Epithelial cell of prostate (primary cell): ENCODE measurements around the gene MPPE1.

Experiments used
- DNase-seq: peaks from one replicate; pipeline ENCODE4 v3.0.0-alpha.2; 2011; ENCODE audit warnings: low read depth, low spot score
- H3K27ac ChIP-seq: fragments of 450-650 bp; 2 replicates; pipeline ENCODE4 v1.5.1; 2017; ENCODE audit warnings: mild to moderate bottlenecking

MPPE1 gene

GRCh38 chr18:11886577-11887110 is 21.5 kb downstream of the MPPE1 start:
- no peak for DNase-seq
- no peak overlapping the region for H3K27ac ChIP-seq

GRCh38 chr18:11885278-11885947 is 22.7 kb downstream of the MPPE1 start:
- no peak for DNase-seq
- no peak overlapping the region for H3K27ac ChIP-seq

GRCh38 chr18:11884396-11885030 is 23.6 kb downstream of the MPPE1 start:
- no peak overlapping the region for H3K27ac ChIP-seq
- no peak for DNase-seq

GRCh38 chr18:11883153-11883552 is 25.0 kb downstream of the MPPE1 start:
- H3K27ac ChIP-seq, result no peak overlapping the region
- DNase-seq, result no peak

- DNase-seq, result no peak
- H3K27ac ChIP-seq, result no peak overlapping the region
These were observed 25.5 kb downstream of the MPPE1 start for GRCh38 chr18:11882636-11883035.

- no peak overlapping the region for H3K27ac ChIP-seq
- no peak for DNase-seq
These were observed 27.4 kb downstream of the MPPE1 start for GRCh38 chr18:11880586-11881304.

- no peak overlapping the region for H3K27ac ChIP-seq
- no peak for DNase-seq
These were observed 30.5 kb downstream of the MPPE1 start for GRCh38 chr18:11877497-11878135.

- no peak for DNase-seq
- no peak overlapping the region for H3K27ac ChIP-seq
These were observed 33.4 kb downstream of the MPPE1 start for GRCh38 chr18:11874676-11875075.

GRCh38 chr18:11873670-11874340 is 34.3 kb downstream of the MPPE1 start:
- no peak overlapping the region for H3K27ac ChIP-seq
- no peak for DNase-seq

- DNase-seq, result no peak
- H3K27ac ChIP-seq, result no peak overlapping the region
These were observed 35.5 kb downstream of the MPPE1 start for GRCh38 chr18:11872479-11873136.

- no peak overlapping the region for H3K27ac ChIP-seq
- no peak for DNase-seq
These were observed 36.6 kb downstream of the MPPE1 start for GRCh38 chr18:11871501-11871900.

- DNase-seq, result no peak
- H3K27ac ChIP-seq, result no peak overlapping the region
These were observed 39.9 kb downstream of the MPPE1 start for GRCh38 chr18:11868230-11868629.

GRCh38 chr18:11866764-11867163 is 41.4 kb downstream of the MPPE1 start:
- no peak overlapping the region for H3K27ac ChIP-seq
- DNase-seq, result no peak

GRCh38 chr18:11866329-11866728 is 41.8 kb downstream of the MPPE1 start:
- no peak for DNase-seq
- no peak overlapping the region for H3K27ac ChIP-seq

GRCh38 chr18:11865071-11865470 is 43.0 kb downstream of the MPPE1 start:
- H3K27ac ChIP-seq, result no peak overlapping the region
- DNase-seq, result no peak

GRCh38 chr18:11864471-11864870 is 43.6 kb downstream of the MPPE1 start:
- no peak overlapping the region for H3K27ac ChIP-seq
- DNase-seq, result no peak

GRCh38 chr18:11862468-11863137 is 45.5 kb downstream of the MPPE1 start:
- DNase-seq, result no peak
- H3K27ac ChIP-seq, result no peak overlapping the region

- DNase-seq, result no peak
- H3K27ac ChIP-seq, result no peak overlapping the region
These were observed 46.4 kb downstream of the MPPE1 start for GRCh38 chr18:11861583-11862288.
